Measurements from ENCODE around the gene WDR55.
"Not testable (repeated sequence)": the region's sequence is repeated elsewhere in the genome, so short reads cannot be mapped to it uniquely, and the experiment has no call there.

Gene WDR55

DNA sequence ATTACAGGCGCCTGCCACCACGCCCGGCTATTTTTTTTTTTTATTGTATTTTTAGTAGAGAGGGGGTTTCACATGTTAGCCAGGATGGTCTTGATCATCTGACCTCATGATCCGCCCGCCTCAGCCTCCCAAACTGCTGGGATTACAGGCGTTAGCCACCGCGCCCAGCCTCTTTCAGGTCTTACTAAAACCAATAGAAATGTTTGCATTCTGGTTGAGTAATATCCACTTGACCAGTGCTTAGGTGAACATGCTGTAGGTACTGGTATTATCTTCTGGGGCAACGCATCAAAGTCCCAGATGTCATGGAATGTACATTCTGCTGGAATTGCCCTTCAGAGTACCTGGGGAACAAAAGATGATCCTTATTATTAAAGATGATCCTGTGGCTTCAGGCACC lies 44.1 kb downstream of the WDR55 start:
- not testable (repeated sequence) for DNase-seq (ENCODE audit: low read depth in 2 of 2, low spot score in 1 of 2)

DNA sequence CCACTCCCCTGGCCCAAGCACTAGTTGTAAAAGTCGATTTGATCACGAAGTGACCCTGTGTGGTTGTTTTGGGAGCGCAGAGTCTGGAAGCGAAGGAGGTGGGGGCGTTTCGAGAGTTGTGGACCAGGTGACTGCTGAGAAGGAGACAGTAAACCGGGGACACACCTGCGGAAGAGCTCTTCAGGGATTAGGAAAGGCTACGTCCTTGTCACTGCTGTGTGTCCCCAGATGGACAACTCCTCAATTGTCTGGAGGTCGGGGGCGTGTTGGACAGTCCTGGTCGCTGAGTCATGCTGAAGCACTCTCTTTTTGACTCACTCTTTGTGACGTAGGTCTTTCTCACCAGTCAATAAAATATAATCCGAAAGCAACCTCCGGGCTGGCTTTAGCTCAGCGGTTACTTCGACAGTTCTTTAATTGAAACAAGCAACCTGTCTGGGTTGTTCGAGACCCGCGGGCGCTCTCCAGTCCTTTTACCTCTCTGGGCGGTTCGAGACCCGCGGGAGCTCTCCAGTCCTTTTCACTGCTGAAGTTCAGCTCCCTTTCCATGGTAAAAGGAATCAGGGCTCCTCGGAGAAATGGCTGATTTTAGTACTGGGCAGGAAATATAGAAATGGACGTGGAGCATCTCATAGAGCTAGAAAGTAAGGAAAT lies 46.3 kb downstream of the WDR55 start:
- DNase-seq (ENCODE audit: low read depth in 2 of 2, low spot score in 1 of 2) = peak; percentile 79 to 80

DNA sequence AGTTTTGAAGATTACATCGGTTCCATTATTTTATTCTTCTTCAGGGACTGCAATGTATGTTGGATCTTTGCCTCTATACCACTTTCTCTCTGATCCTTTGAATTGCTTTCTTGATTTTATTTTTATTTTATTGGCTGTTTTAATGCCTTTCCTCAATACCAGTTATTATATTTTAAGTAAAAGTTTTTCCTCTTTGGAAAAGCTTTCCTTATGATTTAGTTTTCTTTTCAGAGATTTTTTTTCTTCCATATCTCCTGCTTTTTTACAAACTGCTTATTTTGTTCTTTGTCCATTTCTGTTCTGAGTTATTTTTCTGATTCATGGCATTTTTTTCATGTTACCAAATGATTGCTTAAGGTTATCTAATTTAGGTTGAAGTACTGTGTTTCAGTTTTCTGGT lies 47.1 kb downstream of the WDR55 start:
- no peak for DNase-seq (ENCODE audit: low read depth in 2 of 2, low spot score in 1 of 2)

DNA sequence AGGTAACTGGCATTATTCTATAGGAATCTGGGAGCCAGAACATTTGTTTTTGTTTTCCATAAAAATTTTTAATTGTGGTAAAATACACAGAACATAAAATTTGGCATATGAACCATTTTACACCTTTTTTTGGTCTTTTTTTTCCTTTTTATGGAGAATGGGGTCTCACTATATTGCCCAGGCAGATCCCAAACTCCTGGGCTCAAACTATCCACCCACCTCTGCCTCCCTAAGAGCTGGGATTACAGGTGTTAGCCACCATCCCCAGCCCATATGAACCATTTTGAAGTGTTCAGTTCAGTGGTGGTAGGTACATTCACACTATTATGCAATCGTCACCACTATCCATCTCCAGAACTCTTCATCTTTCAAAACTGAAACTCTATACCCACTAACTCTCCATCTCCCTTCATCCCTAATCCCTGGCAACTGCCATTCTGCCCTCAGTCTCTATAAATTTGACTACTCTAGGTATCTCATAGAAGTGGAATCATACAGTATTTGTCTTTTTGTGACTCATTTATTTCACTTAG lies 48.9 kb downstream of the WDR55 start:
- DNase-seq (ENCODE audit: low read depth in 2 of 2, low spot score in 1 of 2) = no peak

DNA sequence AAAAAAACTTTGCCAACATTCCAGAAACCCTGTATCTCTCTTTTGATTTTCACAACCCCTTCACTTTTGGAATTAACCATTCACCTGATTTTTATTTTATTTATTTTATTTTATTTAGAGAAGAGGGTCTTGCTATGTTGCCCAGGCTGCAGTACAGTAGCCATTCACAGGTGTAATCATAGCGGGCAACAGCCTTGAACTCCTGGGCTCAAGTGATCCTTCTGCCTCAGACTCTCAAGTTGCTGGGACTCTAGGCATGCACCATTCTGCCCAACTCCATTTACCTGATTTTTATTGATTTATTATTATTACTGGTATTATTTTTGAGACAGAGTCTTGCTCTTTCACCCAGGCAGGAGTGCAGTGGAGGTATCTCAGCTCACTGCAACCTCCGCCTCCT lies 51.5 kb downstream of the WDR55 start:
- DNase-seq (ENCODE audit: low read depth in 2 of 2, low spot score in 1 of 2) = not testable (repeated sequence)

DNA sequence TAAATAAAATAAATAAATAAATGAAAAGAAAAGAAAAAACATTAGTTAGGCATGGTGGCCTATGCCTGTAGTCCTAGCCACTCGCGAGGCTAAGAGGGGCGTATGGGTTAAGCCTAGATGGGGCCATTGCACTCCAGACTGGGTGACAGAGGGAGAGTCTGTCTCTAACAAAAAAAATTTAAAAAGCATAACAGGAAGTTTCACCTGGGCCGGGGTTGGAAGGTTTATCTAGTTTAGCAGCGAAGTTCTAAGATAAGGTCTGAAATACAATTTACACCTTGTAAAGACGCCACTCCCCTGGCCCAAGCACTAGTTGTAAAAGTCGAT lies 53.5 kb downstream of the WDR55 start:
- no peak for DNase-seq (ENCODE audit: low read depth in 2 of 2, low spot score in 1 of 2)

DNA sequence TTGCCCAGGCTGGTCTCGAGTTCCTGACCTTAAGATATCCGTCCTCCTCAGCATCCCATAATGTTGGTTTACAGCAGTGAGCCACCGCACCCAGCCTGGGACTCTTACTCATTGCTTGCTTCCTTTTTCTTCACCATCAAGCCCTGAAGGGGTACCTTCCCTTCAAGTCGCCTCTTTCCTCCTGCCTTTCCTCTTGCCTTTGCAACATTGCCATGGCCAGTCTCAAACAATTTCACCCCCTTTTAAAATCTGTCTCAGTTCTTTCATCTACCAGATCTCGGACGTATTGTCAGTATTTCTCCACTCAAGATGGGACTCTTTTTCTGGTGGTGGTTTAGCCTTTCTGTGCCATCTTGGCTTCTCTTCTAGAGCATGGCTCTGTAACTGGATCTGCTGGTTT lies 56.0 kb downstream of the WDR55 start:
- not testable (repeated sequence) for DNase-seq (ENCODE audit: low read depth in 2 of 2, low spot score in 1 of 2)

DNA sequence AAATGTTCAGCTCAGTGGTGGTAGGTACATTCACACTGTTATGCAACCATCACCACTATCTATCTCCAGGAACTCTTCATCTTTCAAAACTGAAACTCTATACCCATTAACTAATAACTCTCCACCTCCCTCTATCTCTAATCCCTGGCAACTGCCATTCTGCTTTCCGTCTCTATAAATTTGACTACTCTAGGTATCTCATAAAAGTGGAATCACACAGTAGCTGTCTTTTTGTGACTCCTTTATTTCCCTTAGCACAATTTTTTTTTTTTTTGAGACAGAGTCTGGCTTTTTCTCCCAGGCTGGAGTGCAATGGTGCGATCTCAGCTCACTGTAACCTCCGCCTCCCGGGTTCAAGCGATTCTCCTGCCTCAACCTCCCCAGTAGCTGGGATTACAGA lies 56.7 kb downstream of the WDR55 start:
- DNase-seq (ENCODE audit: low read depth in 2 of 2, low spot score in 1 of 2) = not testable (repeated sequence)
